Activated CD4-positive, alpha-beta T cell treated with anti-CD3 and anti-CD28 coated beads, Interleukin-2, Interleukin-6, amounts not matched to agents 100 ng/mL and 50 ng/mL, durations not matched to agents 16 hours and 8 hours (primary cell): ENCODE results near the gene CHST2.

Experiments used
- DNase-seq: peaks from one replicate; pipeline ENCODE4 v3.0.0-alpha.2; 2020

Gene CHST2

DNA sequence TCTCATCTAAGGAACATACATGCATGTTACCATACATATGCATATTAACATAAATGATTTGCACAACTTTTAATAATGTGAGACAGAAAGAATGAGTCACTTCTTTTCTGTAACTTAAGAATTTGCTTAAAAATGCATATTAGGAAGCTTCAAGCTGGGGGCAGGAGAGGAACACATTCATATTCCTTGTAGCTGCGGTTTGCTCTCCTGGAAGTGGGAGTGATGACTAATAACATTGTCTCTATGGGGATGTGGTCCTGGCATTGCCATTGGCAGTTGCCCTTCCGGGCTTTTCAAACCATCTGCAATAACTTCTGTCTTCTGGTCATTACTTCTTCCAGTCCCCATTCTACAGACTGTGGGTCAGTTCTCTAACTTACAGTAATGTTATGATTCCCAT lies 15.6 kb downstream of the CHST2 start:
- DNase-seq, result no peak

DNA sequence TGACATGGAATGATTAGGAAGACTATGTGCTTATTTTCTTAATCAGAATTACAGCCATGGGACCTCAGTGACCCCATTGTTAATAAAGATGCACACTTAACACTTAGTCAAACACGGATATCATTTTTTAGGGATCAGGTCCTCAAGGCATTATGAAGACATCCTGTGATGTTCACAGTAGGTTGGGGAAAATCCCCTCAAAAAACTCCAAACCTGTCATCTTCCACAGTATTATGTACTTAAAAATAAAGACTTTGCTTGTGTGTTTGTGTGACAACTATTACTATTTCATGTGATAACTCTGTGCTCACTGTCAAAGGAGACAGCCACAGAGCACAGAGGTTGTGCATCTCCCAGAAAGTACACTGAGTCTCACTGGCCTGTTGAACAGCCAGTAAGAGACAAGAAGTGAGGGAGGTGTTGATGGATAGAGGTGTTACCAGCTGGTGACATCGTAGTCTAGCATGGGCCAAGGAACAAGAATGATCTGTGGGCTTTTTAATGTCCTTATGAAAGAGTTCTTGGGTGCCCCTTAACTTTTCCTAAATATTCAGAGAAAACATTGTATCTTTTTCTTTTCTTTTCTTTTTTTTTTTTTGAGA lies 18.0 kb downstream of the CHST2 start:
- DNase-seq, result no peak

DNA sequence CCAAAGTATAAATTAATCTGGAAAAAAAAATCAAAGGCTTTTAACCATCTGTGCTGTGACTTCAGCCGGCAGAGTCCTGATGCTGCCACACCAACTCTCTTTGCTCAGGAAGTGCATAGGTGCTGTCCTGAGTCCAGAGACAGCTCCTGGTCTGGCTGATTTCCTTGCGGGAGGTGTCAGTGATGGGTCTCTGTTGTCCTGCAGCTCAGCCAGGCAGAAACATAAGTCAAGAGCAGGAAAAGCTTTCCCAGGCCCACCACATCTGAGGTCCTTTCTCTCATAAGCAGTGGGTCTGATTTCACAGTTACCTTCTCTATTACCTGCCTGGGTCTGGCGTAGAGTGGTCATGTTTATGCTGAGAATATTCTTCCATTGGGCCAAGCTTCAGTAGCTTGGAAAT lies 19.4 kb downstream of the CHST2 start:
- DNase-seq, result no peak

DNA sequence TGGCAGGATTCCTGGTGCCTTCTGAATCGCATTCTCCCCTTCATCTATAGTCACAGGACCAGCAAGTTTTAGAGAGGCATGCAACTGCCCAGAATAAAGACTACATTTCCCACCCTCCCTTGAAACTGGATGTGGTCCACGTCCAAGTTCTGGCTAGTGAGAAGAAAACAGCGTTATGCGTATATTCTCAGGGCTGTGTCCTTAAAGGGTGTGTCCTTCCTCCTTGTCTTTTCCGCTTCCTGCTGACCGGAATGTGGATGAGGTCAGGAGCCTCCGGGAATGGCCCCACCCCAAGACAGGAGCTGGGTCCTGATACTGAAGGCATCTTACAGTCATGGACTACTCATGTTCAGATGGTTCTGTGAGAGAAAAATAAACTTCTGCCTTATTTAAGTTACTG lies 20.2 kb downstream of the CHST2 start:
- DNase-seq, result no peak

DNA sequence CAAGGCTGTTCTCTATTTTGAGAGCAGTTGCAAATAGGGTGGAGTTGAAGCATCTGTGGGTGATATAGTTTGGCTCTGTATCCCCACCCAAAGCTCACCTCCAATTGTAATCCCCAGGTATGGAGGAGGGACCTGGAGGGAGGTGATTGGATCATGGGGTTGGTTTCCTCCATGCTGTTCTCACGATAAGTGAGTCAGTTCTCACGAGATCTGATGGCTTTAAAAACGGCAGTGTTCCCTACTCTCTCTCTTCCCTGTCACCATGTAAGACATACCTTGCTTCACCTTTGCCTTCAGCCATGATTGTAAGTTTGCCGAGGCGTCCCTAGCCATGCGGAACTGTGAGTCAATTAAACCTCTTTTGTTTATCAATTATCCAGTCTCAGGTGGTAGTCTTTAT lies 21.0 kb downstream of the CHST2 start:
- DNase-seq, result no peak

DNA sequence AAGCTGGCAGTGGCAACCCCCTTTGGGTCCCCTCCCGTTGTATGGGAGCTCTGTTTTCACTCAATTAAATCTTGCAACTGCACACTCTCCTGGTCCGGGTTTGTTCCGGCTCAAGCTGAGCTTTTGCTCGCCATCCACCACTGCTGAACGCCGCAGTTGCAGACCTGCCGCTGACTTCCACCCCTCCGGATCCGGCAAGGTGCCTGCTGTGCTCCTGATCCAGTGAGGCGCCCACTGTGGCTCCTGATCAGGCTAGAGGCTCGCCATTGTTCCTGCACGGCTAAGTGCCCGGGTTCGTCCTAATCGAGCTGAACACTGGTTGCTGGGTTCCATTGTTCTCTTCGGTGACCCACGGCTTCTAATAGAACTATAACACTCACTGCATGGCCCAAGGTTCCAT lies 22.8 kb downstream of the CHST2 start:
- DNase-seq, result no peak

DNA sequence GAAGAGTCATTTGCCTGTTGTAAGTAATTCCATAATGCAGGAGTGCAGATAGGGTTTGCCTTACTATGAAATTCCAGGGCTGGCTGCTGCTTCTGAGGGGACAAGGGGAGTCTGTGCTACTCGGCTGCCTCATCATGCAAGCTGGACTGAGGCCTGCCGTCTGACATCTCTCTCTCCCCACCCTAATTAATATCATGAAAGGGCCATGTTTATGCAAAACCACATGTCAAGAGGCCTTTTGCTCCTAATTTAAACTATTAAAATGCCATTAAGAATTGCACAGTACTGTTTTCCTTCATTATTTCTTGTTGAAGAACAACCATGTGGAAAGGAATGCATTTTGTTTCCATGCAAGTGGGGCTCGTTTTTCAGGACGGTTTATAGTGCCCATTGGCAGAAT lies 26.3 kb downstream of the CHST2 start:
- DNase-seq, result no peak

DNA sequence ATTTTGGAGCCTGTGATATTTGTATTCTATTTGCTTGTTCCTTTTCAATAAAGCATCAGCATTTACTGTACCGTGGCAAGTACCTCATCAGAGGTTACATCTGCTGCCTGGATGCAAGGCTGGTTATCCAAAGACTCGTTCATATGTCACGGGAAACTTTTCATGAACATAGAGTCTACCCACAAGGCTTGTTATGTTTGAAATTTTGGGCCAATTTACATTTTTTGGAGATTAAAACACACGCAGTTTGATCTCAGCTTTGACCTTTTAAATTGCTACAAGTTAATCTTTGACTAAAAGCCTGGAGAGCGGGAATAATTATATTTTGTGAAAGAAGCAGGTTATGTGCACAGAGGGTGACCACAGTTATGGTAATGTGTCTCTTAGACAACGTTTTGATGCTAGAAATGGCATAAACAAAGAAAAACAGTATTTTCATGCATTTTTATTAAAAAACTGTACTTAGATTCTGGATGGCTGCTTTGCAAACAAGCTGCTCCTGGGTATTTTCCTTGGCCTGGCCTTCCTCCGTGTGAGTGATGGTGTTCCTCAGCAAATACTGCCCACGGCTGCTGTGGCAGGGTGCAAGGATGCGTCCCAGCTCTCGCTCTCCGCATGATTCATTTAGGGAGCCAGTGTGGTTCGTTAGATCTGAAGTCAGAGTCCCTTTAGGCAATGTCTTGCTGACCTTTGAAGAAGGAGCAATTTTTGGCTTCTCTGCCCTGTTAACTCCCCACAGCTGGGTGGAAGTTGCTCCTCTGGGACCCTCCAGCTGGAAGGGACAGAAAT lies 27.1 kb downstream of the CHST2 start:
- no peak for DNase-seq

DNA sequence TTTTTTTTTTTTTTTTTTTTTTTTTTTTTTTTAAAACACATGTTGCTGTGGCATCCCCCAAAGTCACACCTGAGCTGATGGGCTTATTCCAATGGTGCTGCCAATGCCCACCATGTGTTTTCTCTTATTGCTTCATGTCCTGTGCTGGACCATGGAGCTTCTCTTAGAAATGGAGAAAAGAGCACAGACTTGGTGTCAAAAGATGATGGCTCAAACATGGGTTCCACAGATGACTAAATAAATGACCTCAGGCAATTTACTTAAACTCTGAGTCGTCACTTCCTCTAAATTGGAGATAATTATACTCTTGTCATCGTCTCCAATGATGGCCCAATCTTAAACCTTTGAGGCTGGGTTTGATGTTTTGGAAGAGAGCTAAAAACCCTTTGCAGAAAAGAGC lies 28.1 kb downstream of the CHST2 start:
- DNase-seq, result no peak

DNA sequence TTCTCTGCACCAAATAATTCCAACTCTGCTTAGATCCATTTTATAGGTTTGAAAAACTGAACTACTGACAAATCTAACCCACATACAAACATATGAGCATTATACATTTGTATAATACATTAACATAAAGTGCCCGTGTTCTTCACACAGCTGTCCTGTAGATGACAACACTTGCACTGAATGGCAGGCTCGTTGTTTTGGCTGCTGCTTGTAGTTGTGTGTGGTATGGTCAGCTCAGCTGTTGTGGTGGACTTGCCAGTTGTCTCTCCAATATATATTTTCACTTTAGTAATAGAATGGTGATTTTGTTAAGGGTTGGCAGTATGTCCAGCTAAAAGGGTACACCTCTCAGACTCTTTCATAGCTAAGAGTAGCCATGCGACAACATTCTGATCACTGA lies 30.5 kb downstream of the CHST2 start:
- no peak for DNase-seq

DNA sequence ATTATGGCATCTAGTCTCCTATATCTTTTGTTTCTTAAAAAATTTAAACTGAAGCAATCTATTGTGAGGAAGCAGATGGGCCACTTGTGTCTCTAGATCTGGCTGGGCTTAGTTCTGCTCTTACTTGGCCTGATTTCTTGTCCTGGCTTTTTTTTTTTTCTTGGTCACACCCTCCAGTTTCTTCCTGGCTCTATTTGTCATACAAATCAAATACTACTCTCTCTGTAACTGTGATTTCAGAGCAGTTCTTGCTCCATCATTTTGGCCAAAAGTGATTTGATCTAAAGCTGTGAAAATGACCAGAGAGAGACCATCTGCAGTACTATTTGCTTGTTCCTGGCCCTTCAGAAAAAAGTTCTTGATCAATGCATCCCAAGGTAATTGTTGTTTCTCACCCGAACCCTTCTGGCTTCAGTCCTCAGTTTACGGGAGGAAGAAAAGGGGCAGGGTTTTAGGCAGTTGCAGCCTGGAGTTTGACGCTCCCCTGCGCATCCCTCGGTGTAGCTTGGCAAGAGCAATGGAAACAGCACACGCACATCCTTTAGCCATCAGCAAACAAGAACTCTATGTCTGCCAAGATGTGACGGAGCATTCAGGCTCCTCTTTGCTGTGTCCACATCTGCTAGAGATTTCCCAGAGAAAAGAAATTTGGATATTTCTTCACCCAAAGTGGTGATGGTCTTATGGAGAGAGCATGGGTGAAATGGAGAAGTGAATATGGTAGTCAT lies 31.6 kb downstream of the CHST2 start:
- DNase-seq, result no peak

DNA sequence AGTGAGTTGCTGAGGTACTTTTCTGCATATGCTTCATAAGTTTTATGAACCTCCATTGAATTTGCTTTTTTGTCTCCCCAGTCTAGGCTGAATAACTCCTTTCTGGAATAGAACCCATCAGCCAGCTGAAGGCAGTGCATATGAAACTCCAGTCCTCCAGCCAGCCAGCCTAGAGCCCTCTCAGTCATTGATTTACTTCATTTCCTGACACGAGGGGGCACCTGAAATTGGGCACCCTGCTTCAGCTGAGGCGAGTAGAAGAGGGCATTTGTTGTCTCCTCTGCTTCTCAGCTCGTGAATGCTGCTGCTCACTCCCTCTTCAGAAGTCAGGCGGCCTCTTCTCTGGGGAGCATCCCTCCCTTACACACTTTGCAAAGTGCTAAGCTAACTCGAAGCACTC lies 32.5 kb downstream of the CHST2 start:
- no peak for DNase-seq

DNA sequence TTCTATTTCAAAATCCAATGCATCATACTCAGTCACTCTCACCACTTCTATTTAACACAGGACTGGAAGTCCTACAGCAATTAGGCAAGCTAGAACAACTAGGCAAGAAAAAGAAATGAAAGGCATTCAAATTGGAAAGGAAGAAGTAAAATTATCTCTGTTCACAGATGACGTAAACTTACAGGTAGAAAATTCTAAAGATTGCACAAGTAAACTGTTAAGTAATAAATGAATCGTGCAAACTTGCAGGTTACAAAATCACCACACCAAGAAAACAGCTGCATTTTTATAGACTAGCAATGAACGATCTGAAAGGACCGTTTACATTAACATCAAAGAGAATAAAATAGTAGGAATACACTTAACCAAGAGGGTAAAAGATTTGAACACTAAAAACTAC lies 36.2 kb downstream of the CHST2 start:
- no peak for DNase-seq

DNA sequence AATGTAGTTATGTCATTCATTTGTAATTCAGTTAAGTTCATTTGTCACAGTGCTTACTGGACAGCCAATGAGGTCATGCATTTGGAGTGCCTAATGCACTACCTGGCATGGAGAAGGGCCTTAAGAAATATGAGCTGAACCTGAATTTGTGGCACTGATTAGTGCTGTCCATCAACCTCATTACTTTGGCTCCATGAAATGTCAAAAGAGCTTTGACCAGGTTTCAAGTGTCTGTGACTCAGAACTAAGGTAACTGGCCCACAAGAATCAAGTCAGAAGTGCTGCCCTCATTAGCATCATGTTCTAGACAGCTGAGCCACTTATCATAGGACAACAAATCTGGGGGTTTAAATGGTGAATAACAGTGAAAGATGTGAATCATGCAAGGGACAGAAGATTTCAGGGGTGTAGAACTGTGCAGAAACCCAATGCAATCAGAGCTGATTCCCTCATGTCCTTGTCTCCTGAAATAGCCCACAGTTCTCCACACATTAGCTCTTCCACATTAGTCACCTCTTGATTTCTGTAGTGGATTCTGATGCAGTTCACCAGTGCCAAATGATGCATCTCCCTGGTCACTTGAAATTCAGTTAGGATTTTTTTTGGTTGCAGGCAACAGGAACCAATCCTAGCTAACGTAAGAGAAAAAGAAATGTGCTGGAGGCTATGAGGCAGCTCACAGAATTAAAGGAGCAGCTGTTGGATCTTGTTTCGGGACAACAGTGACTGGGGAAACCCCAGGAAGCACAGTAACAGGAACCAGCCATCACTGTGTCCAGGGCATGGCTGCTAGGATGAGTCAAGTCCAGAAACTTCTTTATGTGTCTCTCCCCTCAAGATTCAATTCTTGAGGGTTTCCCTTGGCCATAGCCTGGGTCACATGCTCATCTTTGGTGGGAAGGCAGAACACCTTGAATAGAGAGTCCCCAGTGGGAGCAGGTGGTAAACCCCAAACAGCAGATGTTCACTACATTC lies 38.7 kb downstream of the CHST2 start:
- peak; percentile 72 for DNase-seq

DNA sequence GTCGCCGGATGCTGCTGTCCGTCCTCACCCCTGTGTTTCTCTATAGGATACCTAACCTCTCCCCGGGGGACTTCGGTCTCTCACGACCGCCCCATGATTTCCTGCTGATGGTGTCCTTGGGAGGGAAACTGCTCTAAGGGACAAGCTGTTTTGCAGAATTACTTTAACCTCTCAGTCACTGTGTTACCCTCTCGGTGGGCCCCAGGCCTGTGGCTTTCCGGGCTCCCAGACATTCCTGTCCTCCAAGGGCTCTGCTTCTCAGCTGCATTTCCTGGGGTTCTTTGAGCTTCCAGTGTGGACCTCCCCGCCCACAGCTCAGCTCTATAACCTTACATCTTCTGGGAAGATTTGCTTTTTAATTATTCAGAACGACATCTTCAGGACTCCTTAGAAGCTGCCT lies 40.9 kb downstream of the CHST2 start:
- DNase-seq, result no peak

DNA sequence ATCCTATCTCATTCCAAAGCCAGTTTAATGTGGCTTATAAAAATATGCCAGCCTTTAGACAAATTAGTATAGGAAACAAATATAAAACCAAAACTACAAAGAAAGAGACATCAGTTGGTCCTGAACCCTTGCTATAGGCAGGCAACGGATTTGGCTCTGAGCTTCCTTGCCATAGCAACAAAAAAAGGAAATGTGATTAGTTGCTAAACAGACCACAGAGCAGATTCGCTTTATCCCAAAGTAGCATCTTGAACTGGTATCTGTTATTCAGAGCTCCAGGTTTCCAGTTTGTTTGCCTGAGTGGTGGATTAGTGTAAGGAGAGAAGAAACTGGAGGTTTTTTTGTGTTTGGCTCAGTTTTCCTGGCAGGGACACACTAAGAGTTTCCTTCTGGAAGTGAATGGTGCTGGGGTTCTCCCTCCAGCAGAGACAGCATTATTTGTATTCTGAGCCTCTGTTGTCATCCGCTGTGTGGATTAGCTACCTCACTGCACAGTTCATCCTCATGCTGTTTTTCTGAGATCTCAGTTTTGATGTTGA lies 44.1 kb downstream of the CHST2 start:
- DNase-seq, result no peak

DNA sequence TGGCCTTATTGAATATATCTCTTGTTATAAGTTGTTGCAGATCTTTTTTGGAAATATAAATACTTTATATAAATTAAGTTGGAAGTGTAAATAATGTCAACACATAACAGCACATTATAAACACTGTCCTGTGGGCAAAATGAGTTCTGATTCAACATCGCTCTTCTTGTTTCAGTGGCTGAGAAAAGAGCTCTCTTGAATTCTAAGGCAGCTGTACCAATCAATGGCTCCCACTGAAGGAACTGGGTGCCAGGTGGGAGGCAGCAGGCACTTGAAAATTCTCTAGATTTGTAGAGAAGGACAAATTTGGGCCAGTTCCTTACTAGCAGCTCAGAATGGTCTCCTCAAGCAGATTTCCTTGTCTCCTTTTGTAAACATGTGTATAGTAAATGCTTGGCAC lies 45.6 kb downstream of the CHST2 start:
- peak; percentile 38 for DNase-seq

DNA sequence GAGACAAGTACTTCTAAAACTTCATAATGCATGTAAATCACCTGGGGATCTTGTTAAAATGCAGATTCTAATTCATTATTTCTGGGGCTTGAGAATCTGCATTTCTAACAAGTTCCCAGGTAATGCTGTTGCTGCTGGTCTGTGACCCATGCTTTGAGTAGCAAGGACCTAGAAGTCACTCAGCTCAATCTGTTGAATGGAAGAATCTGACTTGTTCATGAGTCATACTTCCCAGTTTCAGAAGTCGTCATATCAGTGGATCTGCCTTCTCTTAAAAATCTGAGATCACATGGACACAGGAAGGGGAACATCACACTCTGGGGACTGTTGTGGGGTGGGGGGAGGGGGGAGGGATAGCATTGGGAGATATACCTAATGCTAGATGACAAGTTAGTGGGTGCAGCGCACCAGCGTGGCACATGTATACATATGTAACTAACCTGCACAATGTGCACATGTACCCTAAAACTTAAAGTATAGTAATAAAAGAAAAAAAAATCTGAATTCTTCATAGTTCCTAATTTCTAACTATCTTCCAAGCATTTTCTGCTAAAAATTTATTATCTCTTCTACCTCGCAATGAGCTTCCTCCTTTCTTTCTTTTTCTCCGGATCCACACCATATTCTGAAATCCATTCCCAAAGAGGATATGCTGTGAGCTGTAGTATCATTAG lies 46.2 kb downstream of the CHST2 start:
- DNase-seq, result peak; percentile 90

DNA sequence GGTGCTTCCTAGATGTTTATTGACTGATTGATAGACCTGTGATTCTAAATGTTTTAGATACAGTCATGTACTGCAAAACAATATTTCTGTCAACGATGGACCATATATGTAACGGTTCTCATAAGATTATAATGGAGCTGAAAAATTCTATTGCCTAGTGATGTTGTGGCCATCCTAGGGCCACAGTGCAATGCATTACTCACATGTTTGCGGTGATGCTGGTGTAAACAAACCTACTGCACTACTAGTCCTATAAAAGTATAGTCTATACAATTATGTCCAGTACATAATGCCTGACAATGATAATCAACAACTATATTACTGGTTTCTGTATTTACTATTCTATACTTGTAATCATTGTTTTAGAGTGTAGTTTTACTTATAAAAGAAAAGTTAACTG lies 46.8 kb downstream of the CHST2 start:
- DNase-seq, result no peak

DNA sequence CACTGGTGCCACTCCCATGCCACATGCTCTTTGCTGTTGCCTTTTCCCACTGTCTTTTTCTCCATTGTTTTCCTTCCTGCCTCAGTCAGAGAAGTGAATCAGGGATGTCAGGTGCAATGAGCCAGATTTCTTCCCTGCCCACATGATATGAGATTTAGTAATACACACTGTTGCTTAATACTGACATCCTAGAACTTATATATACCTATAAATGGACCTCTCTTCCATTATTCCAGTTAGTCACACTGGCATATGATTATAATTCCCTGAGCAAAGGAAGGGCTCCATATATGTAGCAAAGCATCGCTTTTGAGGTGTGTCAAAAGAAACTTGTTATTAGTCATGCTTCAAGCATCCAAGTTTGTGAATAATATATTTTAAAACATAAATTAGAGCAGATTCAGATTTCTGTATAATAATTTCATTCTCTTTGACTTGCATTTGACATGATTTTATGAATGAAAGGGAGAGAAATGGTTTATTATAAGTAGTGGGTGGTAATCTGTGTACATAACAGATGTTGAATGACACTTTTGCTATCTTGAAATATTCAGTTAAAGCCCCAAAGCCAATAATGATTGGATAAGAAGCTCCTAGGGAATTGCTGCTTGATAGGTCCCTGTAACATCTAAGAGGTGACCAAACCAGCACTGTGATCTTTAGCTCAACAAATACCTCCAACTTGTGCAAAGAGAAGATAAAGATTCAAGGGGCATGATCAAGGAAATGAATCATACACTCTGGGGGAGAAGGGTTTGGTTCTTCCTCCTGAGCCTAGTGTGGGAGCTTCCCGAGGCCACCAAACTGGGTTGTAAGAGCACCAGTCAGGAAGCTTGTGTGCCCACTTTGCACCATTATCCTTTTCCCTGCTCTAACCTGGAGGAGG lies 48.6 kb downstream of the CHST2 start:
- DNase-seq, result no peak

DNA sequence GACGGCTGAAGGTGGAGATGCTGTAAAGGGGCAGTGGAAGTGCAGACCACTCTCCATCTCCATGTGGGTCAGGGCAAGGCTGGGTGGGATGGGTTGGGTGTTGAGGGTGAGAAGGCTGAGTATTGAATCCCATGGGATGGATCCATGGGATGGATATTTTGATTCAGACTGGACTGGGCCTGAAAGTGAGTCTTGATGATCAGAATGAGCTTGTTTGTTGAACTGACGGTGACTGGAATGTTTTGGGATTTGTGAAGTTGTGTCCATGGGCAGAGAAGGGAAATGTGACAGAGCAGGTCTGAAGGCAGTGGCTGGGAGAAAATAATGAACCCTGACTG lies 49.3 kb downstream of the CHST2 start:
- no peak for DNase-seq
